GM12892 (cell line): ENCODE results near the gene TMEM150A.

Experiments
- POLR2A ChIP-seq: IDR thresholded peaks from 2 replicates; pipeline ENCODE4 v1.6.1; 2011; ENCODE audit warnings: low read depth, low read length, control low read depth
- POLR2AphosphoS5 ChIP-seq: IDR thresholded peaks from 2 replicates; pipeline ENCODE4 v1.6.1; 2011; ENCODE audit warnings: low read depth, low read length, control low read depth
- TAF1 ChIP-seq: IDR thresholded peaks from 2 replicates; pipeline ENCODE4 v1.6.1; 2011; ENCODE audit warnings: low read depth, mild to moderate bottlenecking, control low read depth, low read length, borderline replicate concordance

DNA sequence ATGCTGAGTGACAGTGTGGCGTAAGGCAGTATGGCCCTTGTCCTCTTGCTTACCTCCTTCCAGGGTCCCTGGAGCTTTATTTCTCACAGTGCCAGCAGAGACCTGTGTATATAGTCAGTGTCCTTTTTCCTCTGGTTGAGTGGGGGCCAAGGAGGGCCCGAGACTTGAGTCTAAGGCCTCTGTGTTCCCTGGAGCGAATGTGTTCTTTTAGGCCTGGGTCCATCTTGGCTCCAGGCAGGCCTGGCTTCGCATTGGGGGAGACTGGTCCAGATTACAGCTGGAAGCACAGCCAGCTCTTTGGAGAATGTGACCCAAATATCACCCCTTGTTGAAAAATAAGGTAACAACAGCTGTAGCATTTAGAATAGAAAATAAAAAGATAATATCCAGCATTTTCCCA, 13.3 kb downstream of the TMEM150A start:
- TF ChIP-seq POLR2A (no peak), POLR2AphosphoS5 (no peak), TAF1 (no peak)
